GM23338 (cell line): ENCODE results near the gene C11orf91. TPM values are rescaled to one million over a fixed set of nuclear protein-coding genes. Genes with fewer than 3 reads are reported as not detected.

Experiments used
- ATAC-seq: fragments of 200-7000 bp; cut with Tn5 transposase; 3 replicates; pipeline ENCODE4 v1.9.1; 2020
- DNase-seq: peaks from one replicate; pipeline ENCODE4 v3.0.0-alpha.2; 2015; ENCODE audit warnings: low spot score
- H2AFZ ChIP-seq: fragments of 200-600 bp; sonication (generic); 2 replicates; pipeline ENCODE4 v1.8.0; 2016; ENCODE audit warnings: antibody characterized with exemption, mild to moderate bottlenecking, moderate library complexity
- H3F3A ChIP-seq: fragments of 200-600 bp; sonication (generic); replicated peaks from 2 replicates; pipeline ENCODE4 v1.8.0; 2017; ENCODE audit warnings: antibody characterized with exemption, mixed run types, low read depth
- H3K27ac ChIP-seq: fragments of 200-600 bp; sonication (generic); 2 replicates; pipeline ENCODE4 v1.6.1; 2016; ENCODE audit warnings: low read depth
- H3K27me3 ChIP-seq: fragments of 200-600 bp; sonication (generic); 2 replicates; pipeline ENCODE4 v1.8.0; 2016; ENCODE audit warnings: mild to moderate bottlenecking, mixed run types, moderate library complexity; ENCODE audit not compliant: insufficient read depth
- H3K36me3 ChIP-seq: fragments of 200-600 bp; sonication (generic); 2 replicates; pipeline ENCODE4 v1.8.0; 2016; ENCODE audit warnings: mild to moderate bottlenecking; ENCODE audit not compliant: insufficient read depth
- H3K4me1 ChIP-seq: fragments of 200-600 bp; sonication (generic); 2 replicates; pipeline ENCODE4 v1.8.0; 2016; ENCODE audit warnings: mild to moderate bottlenecking, moderate library complexity; ENCODE audit not compliant: insufficient read depth
- H3K4me2 ChIP-seq: fragments of 200-600 bp; sonication (generic); 2 replicates; pipeline ENCODE4 v1.7.1; 2017; ENCODE audit warnings: mixed run types
- H3K4me3 ChIP-seq: fragments of 200-600 bp; sonication (generic); 2 replicates; pipeline ENCODE4 v1.6.1; 2016; ENCODE audit warnings: mixed run types
- H3K79me2 ChIP-seq: fragments of 200-600 bp; sonication (generic); replicated peaks from 2 replicates; pipeline ENCODE4 v1.8.0; 2017; ENCODE audit warnings: mild to moderate bottlenecking; ENCODE audit not compliant: insufficient read depth
- H3K9me2 ChIP-seq: fragments of 200-600 bp; sonication (generic); 2 replicates; pipeline ENCODE4 v1.8.0; 2017; ENCODE audit not compliant: insufficient read depth
- H4K20me1 ChIP-seq: fragments of 200-600 bp; sonication (generic); replicated peaks from 2 replicates; pipeline ENCODE4 v1.8.0; 2017; ENCODE audit warnings: mild to moderate bottlenecking; ENCODE audit not compliant: insufficient read depth
- H3K27ac Mint-ChIP-seq: 2 replicates; pipeline ENCODE4 v1.8.0; 2020; ENCODE audit warnings: inconsistent platforms, mild to moderate bottlenecking, moderate library complexity, mixed read lengths
- H3K27me3 Mint-ChIP-seq: 3 replicates; pipeline ENCODE4 v1.8.0; 2022; ENCODE audit warnings: low read depth, mild to moderate bottlenecking, moderate library complexity, mixed read lengths, inconsistent platforms; ENCODE audit not compliant: insufficient read depth, poor library complexity
- H3K36me3 Mint-ChIP-seq: 3 replicates; pipeline ENCODE4 v1.8.0; 2021; ENCODE audit warnings: low read depth, mild to moderate bottlenecking, inconsistent platforms, moderate library complexity, mixed read lengths
- H3K4me1 Mint-ChIP-seq: 3 replicates; pipeline ENCODE4 v1.8.0; 2020; ENCODE audit warnings: mild to moderate bottlenecking, inconsistent platforms, mixed read lengths
- H3K4me3 Mint-ChIP-seq: 3 replicates; pipeline ENCODE4 v1.8.0; 2021; ENCODE audit warnings: moderate library complexity, mild to moderate bottlenecking, inconsistent platforms, mixed read lengths
- H3K9me3 Mint-ChIP-seq: 3 replicates; pipeline ENCODE4 v1.8.0; 2020; ENCODE audit warnings: moderate library complexity, mild to moderate bottlenecking, inconsistent platforms, mixed read lengths
- EZH2phosphoT487 ChIP-seq: fragments of 200-600 bp; sonication (generic); IDR thresholded peaks from one replicate; pipeline ENCODE4 v1.8.1; 2018; ENCODE audit warnings: antibody characterized with exemption; ENCODE audit not compliant: unreplicated experiment
- ZNF114 ChIP-seq: fragments of 250-450 bp; sonication (Bioruptor Pico); IDR thresholded peaks from 2 replicates; pipeline ENCODE4 v1.5.0; 2020; ENCODE audit warnings: mild to moderate bottlenecking, moderate library complexity
- ZNF331 ChIP-seq: fragments of 250-450 bp; sonication (Bioruptor Pico); IDR thresholded peaks from 2 replicates; pipeline ENCODE4 v1.5.0; 2020; ENCODE audit warnings: low read depth, mild to moderate bottlenecking, moderate library complexity
- polyA plus RNA-seq: library from polyadenylated mRNA; unstranded; fragments of >200 nt; fragmentation: Nextera tagmentation; extraction: Ambion mirVana; gene quantifications from 2 replicates; pipeline ENCODE4 v1.2.1, GENCODE V29; 2016
- total RNA-seq: library from RNA; depleted of rRNA; stranded (reverse); fragments of >200 nt; shearing (Covaris generic); gene quantifications from 2 replicates; pipeline ENCODE4 v1.2.3, GENCODE V29; 2014
- TF ChIP-seq, protein P1 (sequence below), 2 experiments: fragments of 200-600 bp in 1 of 2; sonication (generic) in 1 of 2; conservative IDR thresholded peaks; 2 replicates each; pipeline versions ENCODE4 v1.5.1 to v1.6.1; 2016 to 2017; ENCODE audit warnings: antibody characterized with exemption in 2 of 2, low read depth in 2 of 2, mild to moderate bottlenecking in 2 of 2, moderate library complexity in 1 of 2
- TF ChIP-seq, protein P2 (sequence below): IDR thresholded peaks from 2 replicates; pipeline ENCODE4 v1.6.1; 2016; ENCODE audit warnings: antibody characterized with exemption
- TF ChIP-seq, protein P3 (sequence below): fragments of 250-450 bp; sonication (Bioruptor Pico); IDR thresholded peaks from 2 replicates; pipeline ENCODE4 v1.5.0; 2020; ENCODE audit warnings: mild to moderate bottlenecking, moderate library complexity

Gene C11orf91
- total and polyA plus RNA-seq, 2 experiments from 2014 or later = not detected

DNA sequence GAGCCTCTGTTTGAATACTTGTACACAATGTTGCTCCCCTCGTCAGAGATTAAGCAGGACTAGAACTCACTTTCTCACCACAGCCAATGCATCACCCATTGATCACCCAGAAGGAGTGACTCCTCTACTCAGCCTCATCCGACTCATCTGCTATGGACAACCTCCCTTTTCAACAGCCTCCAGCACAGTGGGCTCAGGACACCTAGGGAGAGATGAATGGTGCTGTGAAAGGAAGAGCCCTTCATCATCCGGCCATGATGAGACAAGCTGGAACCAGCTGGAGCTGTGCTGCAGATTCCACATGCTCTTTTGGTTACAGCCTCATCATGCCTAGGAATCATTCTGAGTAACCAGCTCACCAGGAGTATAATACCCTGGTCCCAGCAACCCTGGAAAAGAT, 15.5 kb downstream of the C11orf91 start:
- no peaks in the 10 kb centered on the region for H3K9me2 ChIP-seq
- H3K4me2 ChIP-seq = no peak overlapping the region
- H3K36me3 ChIP-seq = no peaks in the 10 kb centered on the region
- no peaks in the 10 kb centered on the region for H4K20me1 ChIP-seq
- Mint-ChIP-seq H3K27me3 (peaks cover 8% of the 10 kb centered on the region), H3K4me1 (peaks cover 19% of the 10 kb centered on the region), H3K36me3 (no peaks in the 10 kb centered on the region), H3K9me3 (no peaks in the 10 kb centered on the region), H3K27ac (no peak overlapping the region), H3K4me3 (no peak overlapping the region)
- H3K79me2 ChIP-seq = no peaks in the 10 kb centered on the region
- no peak overlapping the region for H3K27ac ChIP-seq
- H2AFZ ChIP-seq = no peak overlapping the region
- ATAC-seq = no peak
- H3F3A ChIP-seq = no peaks in the 10 kb centered on the region
- H3K4me3 ChIP-seq = no peak overlapping the region
- DNase-seq = no peak
- TF ChIP-seq, protein P1, sequence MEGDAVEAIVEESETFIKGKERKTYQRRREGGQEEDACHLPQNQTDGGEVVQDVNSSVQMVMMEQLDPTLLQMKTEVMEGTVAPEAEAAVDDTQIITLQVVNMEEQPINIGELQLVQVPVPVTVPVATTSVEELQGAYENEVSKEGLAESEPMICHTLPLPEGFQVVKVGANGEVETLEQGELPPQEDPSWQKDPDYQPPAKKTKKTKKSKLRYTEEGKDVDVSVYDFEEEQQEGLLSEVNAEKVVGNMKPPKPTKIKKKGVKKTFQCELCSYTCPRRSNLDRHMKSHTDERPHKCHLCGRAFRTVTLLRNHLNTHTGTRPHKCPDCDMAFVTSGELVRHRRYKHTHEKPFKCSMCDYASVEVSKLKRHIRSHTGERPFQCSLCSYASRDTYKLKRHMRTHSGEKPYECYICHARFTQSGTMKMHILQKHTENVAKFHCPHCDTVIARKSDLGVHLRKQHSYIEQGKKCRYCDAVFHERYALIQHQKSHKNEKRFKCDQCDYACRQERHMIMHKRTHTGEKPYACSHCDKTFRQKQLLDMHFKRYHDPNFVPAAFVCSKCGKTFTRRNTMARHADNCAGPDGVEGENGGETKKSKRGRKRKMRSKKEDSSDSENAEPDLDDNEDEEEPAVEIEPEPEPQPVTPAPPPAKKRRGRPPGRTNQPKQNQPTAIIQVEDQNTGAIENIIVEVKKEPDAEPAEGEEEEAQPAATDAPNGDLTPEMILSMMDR (conservative IDR thresholded peaks at IDR 0.05; ENCODE audit: low read depth in 2 of 2) = no peak
- no peaks in the 10 kb centered on the region for H3K27me3 ChIP-seq
- peaks cover 17% of the 10 kb centered on the region for H3K4me1 ChIP-seq

DNA sequence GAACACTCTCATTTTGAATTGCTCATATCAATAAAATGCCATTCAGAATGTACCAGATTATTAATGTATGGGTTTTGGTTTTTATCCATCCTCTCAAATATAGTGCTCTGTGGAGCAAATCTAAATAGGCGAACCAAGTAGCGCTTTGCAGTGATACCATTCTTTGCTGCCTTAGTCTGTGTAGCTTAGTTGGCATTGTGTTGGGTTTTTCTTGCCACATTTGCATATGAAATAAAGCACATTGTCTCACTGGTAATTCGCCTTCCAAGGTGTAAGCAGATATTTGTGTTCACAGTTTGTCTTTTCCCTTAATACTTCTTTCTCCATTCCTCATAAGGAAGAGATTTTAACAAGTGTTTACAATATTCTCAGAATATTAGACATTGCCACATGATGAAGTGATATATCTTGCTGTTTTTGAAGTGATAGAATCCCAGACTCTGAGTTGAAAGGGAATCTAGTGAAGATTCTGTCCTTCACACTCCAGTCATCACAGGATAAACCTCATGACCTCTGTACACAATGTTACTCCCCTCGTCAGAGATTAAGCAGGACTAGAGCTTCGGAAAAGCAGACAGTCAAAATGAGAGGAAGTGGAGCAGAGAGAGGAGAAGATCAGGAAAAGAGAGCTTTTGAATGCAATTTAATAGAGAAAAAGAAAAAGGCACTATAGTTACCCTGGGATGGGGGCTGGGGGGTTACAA, 16.5 kb downstream of the C11orf91 start:
- H3K4me1 ChIP-seq = peaks cover 17% of the 10 kb centered on the region
- Mint-ChIP-seq H3K36me3 (no peaks in the 10 kb centered on the region), H3K27me3 (peaks cover 8% of the 10 kb centered on the region), H3K4me1 (peaks cover 19% of the 10 kb centered on the region), H3K4me3 (no peak overlapping the region), H3K27ac (no peak overlapping the region), H3K9me3 (no peaks in the 10 kb centered on the region)
- H3K36me3 ChIP-seq = no peaks in the 10 kb centered on the region
- no peak overlapping the region for H3K27ac ChIP-seq
- H3K9me2 ChIP-seq = no peaks in the 10 kb centered on the region; the same call in 1 of the 2 replicates
- peak overlapping the region; percentile 30 for H2AFZ ChIP-seq
- H3F3A ChIP-seq = no peaks in the 10 kb centered on the region
- H3K27me3 ChIP-seq = no peaks in the 10 kb centered on the region
- no peaks in the 10 kb centered on the region for H4K20me1 ChIP-seq
- TF ChIP-seq EZH2phosphoT487 (no peak), ZNF331 (CRISPR knock-in tag) (no peak), ZNF114 (CRISPR knock-in tag) (no peak)
- TF ChIP-seq, protein P2, sequence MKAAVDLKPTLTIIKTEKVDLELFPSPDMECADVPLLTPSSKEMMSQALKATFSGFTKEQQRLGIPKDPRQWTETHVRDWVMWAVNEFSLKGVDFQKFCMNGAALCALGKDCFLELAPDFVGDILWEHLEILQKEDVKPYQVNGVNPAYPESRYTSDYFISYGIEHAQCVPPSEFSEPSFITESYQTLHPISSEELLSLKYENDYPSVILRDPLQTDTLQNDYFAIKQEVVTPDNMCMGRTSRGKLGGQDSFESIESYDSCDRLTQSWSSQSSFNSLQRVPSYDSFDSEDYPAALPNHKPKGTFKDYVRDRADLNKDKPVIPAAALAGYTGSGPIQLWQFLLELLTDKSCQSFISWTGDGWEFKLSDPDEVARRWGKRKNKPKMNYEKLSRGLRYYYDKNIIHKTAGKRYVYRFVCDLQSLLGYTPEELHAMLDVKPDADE = no peak
- DNase-seq (no peak), ATAC-seq (peak; percentile 64)
- peak overlapping the region; percentile 27 for H3K4me2 ChIP-seq
- no peak overlapping the region for H3K4me3 ChIP-seq
- no peaks in the 10 kb centered on the region for H3K79me2 ChIP-seq

DNA sequence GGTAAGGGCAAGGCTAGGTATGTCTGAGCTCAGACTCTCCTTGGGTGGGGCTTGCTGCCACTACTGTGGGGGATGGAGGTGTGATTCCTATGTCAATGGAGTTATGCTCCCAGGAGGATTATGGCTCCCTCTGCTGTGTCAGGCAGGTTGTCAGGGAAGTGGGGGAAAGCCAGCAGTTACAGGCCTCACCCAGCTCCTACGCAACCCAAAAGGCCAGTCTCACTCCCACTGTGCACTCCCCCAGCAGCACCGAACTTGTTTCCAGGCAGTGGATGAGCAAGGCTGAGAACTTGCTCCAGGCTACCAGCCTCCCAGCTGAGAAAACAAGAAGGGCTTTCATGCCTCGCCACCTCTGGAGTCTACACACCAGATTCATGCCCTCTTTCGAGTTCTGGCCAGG, 18.2 kb downstream of the C11orf91 start:
- Histone ChIP-seq H3K27me3 (no peaks in the 10 kb centered on the region), H2AFZ (peak overlapping the region; percentile 56), H4K20me1 (no peaks in the 10 kb centered on the region), H3K4me2 (no peak overlapping the region), H3K79me2 (no peaks in the 10 kb centered on the region), H3K4me3 (no peak overlapping the region), H3F3A (no peaks in the 10 kb centered on the region), H3K4me1 (peaks cover 17% of the 10 kb centered on the region), H3K36me3 (no peaks in the 10 kb centered on the region), H3K27ac (no peak overlapping the region), H3K9me2 (no peaks in the 10 kb centered on the region; the same call in 1 of the 2 replicates)
- ATAC-seq (peak; percentile 81), DNase-seq (peak; percentile 38)
- Mint-ChIP-seq H3K27me3 (peaks cover 8% of the 10 kb centered on the region), H3K36me3 (no peaks in the 10 kb centered on the region), H3K27ac (no peak overlapping the region), H3K4me1 (peaks cover 19% of the 10 kb centered on the region), H3K9me3 (peaks cover 6% of the 10 kb centered on the region; the same call in 2 of the 3 replicates), H3K4me3 (no peak overlapping the region)
- TF ChIP-seq, protein P3, sequence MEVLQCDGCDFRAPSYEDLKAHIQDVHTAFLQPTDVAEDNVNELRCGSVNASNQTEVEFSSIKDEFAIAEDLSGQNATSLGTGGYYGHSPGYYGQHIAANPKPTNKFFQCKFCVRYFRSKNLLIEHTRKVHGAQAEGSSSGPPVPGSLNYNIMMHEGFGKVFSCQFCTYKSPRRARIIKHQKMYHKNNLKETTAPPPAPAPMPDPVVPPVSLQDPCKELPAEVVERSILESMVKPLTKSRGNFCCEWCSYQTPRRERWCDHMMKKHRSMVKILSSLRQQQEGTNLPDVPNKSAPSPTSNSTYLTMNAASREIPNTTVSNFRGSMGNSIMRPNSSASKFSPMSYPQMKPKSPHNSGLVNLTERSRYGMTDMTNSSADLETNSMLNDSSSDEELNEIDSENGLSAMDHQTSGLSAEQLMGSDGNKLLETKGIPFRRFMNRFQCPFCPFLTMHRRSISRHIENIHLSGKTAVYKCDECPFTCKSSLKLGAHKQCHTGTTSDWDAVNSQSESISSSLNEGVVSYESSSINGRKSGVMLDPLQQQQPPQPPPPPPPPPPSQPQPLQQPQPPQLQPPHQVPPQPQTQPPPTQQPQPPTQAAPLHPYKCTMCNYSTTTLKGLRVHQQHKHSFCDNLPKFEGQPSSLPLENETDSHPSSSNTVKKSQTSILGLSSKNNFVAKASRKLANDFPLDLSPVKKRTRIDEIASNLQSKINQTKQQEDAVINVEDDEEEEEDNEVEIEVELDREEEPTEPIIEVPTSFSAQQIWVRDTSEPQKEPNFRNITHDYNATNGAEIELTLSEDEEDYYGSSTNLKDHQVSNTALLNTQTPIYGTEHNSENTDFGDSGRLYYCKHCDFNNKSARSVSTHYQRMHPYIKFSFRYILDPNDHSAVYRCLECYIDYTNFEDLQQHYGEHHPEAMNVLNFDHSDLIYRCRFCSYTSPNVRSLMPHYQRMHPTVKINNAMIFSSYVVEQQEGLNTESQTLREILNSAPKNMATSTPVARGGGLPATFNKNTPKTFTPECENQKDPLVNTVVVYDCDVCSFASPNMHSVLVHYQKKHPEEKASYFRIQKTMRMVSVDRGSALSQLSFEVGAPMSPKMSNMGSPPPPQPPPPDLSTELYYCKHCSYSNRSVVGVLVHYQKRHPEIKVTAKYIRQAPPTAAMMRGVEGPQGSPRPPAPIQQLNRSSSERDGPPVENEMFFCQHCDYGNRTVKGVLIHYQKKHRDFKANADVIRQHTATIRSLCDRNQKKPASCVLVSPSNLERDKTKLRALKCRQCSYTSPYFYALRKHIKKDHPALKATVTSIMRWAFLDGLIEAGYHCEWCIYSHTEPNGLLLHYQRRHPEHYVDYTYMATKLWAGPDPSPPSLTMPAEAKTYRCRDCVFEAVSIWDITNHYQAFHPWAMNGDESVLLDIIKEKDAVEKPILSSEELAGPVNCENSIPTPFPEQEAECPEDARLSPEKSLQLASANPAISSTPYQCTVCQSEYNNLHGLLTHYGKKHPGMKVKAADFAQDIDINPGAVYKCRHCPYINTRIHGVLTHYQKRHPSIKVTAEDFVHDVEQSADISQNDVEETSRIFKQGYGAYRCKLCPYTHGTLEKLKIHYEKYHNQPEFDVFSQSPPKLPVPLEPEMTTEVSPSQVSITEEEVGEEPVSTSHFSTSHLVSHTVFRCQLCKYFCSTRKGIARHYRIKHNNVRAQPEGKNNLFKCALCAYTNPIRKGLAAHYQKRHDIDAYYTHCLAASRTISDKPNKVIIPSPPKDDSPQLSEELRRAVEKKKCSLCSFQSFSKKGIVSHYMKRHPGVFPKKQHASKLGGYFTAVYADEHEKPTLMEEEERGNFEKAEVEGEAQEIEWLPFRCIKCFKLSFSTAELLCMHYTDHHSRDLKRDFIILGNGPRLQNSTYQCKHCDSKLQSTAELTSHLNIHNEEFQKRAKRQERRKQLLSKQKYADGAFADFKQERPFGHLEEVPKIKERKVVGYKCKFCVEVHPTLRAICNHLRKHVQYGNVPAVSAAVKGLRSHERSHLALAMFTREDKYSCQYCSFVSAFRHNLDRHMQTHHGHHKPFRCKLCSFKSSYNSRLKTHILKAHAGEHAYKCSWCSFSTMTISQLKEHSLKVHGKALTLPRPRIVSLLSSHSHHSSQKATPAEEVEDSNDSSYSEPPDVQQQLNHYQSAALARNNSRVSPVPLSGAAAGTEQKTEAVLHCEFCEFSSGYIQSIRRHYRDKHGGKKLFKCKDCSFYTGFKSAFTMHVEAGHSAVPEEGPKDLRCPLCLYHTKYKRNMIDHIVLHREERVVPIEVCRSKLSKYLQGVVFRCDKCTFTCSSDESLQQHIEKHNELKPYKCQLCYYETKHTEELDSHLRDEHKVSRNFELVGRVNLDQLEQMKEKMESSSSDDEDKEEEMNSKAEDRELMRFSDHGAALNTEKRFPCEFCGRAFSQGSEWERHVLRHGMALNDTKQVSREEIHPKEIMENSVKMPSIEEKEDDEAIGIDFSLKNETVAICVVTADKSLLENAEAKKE = no peak
